ENCODE measurements around the gene BUD13. TPM values are rescaled to one million over a fixed set of nuclear protein-coding genes. Genes with fewer than 3 reads are reported as not detected.
"Not testable (repeated sequence)": the region's sequence is repeated elsewhere in the genome, so short reads cannot be mapped to it uniquely, and the experiment has no call there.

Gene BUD13, protein sequence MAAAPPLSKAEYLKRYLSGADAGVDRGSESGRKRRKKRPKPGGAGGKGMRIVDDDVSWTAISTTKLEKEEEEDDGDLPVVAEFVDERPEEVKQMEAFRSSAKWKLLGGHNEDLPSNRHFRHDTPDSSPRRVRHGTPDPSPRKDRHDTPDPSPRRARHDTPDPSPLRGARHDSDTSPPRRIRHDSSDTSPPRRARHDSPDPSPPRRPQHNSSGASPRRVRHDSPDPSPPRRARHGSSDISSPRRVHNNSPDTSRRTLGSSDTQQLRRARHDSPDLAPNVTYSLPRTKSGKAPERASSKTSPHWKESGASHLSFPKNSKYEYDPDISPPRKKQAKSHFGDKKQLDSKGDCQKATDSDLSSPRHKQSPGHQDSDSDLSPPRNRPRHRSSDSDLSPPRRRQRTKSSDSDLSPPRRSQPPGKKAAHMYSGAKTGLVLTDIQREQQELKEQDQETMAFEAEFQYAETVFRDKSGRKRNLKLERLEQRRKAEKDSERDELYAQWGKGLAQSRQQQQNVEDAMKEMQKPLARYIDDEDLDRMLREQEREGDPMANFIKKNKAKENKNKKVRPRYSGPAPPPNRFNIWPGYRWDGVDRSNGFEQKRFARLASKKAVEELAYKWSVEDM
- 11.3 and 12.8 TPM in 2 replicates for total RNA-seq

DNA sequence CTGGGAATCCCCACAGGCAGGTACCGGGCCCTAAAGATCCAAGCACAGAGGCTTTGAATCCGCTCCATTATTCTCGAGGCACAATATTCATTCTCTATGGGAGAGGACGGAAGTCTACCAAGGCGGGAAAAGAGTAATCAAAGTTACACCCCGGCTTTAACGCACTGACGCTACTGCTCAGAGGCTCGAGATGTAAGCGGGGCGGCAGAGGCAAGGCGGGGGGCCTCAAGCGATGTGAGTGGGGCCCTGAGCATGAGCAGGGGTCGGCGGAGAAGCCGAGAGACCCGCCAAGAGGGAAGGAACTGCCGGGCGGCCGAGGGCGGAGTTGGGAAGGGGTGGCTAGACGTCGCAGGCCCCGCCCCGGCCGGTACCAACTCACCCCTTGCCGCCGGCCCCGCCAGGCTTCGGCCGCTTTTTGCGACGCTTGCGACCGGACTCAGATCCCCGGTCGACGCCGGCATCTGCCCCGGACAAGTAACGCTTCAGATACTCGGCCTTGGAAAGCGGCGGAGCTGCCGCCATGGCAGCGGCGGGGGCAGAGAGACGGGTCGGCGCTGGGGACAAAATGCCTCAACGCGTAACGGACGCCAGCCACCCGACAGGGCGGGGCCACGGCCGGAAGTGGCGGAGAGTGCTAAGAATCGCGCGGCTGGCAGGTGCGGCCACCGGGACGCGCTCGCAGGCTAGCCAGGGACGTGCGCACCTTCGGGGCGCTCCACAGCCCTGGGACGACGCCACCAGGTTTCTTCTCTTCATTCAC, at the start of gene BUD13:
TSS of gene BUD13 (minus strand) at position 545 of the 760 bp plus-strand sequence. CDS start at position 522, 23 bp downstream.
- DNase-seq (ENCODE audit: low read depth in 2 of 2) = peak; percentile 68 to 87

- no peak for DNase-seq (ENCODE audit: low read depth in 2 of 2)
Measured at GRCh38 chr11:116822575-116822974, 49.8 kb upstream of the BUD13 start.

GRCh38 chr11:116821050-116821918, 48.5 kb upstream of the BUD13 start:
- no peak for DNase-seq (ENCODE audit: low read depth in 2 of 2)

GRCh38 chr11:116819049-116819448, 46.3 kb upstream of the BUD13 start:
- DNase-seq (ENCODE audit: low read depth in 2 of 2) = no peak

- DNase-seq (ENCODE audit: low read depth in 2 of 2) = no peak
Measured at GRCh38 chr11:116814502-116814901, 41.7 kb upstream of the BUD13 start.

GRCh38 chr11:116813781-116814471, 41.1 kb upstream of the BUD13 start:
- DNase-seq (ENCODE audit: low read depth in 2 of 2) = no peak

DNA sequence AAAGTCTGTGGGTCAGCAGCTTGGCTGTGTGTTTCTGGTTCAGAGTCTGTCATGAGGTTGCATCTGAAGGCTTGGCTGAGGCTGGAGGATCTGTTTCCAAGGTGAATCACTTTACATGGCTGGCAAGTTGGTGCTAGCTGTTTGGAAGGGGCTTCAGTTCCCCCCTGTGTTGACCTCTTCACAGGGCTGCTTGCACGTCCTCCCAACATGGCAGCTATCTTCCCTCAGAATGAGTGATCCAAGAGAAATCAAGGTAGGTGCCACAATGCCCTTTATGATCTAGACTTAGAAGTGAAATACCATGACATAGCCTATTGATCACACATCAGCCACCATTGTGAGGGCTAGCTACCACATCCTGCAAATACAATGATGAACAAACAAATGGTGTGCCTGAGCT, 40.4 kb upstream of the BUD13 start:
- DNase-seq (ENCODE audit: low read depth in 2 of 2) = no peak

GRCh38 chr11:116812109-116812508, 39.3 kb upstream of the BUD13 start:
- DNase-seq (ENCODE audit: low read depth in 2 of 2) = no peak

- DNase-seq (ENCODE audit: low read depth in 2 of 2) = no peak
Measured at GRCh38 chr11:116811194-116811593, 38.4 kb upstream of the BUD13 start.

GRCh38 chr11:116808262-116809175, 35.7 kb upstream of the BUD13 start:
- no peak for DNase-seq (ENCODE audit: low read depth in 2 of 2)

- DNase-seq (ENCODE audit: low read depth in 2 of 2) = no peak
Measured at GRCh38 chr11:116807601-116808261, 34.9 kb upstream of the BUD13 start.

DNA sequence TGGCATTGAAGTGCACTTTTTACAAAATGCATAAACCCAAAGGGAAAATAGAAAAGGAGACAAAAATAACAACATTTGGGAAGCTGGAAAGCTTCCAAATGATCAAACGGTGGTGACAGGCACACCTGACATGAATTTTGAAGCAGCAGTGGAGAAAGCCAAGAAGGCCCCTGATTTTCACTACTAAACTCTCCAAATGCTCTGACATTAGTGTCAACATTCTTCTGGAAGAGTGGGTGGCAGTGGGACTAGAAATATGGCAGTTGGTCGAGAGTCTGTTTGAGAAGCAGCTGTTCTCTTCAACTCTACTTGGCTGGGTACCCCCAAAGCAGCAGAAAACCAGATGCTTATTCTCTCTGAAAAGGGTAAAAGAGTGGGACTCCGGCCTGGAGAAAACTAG, 31.2 kb upstream of the BUD13 start:
- DNase-seq (ENCODE audit: low read depth in 2 of 2) = no peak

DNA sequence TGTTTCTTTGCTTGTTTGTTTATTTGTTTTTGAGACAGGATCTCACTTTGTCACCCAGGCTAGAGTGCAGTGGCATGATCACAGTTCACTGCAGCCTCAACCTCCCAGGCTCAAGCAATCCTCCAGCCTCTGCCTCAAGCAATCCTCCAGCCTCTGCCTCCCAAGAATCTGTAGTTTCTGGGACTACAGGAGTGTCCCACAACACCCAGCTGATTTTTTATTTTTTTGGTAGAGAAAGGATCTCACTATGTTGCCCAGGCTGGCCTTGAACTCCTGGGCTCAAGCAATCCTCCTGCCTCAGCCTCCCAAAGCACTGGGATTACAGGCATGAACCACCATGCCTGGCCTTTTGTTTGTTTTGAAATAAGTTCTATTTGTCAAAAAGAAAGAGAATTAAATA, 28.9 kb upstream of the BUD13 start:
- DNase-seq (ENCODE audit: low read depth in 2 of 2) = not testable (repeated sequence)

GRCh38 chr11:116800610-116801009, 27.8 kb upstream of the BUD13 start:
- DNase-seq (ENCODE audit: low read depth in 2 of 2) = no peak

GRCh38 chr11:116798368-116798767, 25.6 kb upstream of the BUD13 start:
- DNase-seq (ENCODE audit: low read depth in 2 of 2) = no peak

GRCh38 chr11:116797816-116798215, 25.0 kb upstream of the BUD13 start:
- DNase-seq (ENCODE audit: low read depth in 2 of 2) = no peak

- no peak for DNase-seq (ENCODE audit: low read depth in 2 of 2)
Measured at GRCh38 chr11:116796548-116796947, 23.8 kb upstream of the BUD13 start.

- no peak for DNase-seq (ENCODE audit: low read depth in 2 of 2)
Measured at GRCh38 chr11:116794851-116795250, 22.1 kb upstream of the BUD13 start.

DNA sequence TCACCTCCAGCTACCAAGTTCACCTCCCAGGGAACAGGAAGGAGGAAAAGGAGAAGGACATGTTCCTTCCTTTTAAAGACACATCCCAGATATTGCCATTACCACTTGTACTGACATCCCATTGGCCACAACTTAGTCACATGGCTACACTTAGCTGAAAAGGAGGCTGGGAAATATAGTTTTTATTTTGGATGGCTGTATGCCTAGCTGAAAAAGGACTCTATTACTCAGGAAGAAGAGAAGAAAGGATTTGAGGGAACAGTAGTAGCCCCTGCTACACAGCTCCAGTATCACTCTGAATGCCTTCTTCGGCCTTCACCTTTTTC, 20.9 kb upstream of the BUD13 start:
- DNase-seq (ENCODE audit: low read depth in 2 of 2) = no peak
